ENCODE results near the gene MAPK4.

MAPK4 gene

DNA sequence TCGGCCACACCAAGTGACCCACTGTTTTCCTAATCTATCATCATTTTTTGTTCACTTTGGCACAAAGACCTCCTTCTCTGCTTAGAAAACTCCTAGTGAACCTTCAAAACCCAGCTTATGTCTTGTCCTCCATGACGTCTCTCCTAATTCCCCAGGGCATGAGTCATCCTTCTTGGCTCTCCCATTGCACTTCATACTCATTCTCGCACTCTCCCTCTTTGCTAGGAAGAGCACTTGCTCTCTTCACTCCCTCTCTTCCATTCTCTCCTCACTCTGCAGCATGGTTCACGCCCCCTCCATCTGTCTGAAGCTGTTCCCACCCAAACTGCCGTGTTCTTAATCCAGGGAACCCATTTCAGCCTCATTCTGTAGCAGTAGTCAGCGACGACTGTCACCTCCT, 156.0 kb downstream of the MAPK4 start:
- peak; percentile 5 to 49 for DNase-seq (ENCODE audit: low read depth in 2 of 2)
- no peak overlapping the region for H3K4me3 ChIP-seq (replicated peaks in 1 of 2; ENCODE audit: low read depth in 2 of 2, low read length in 2 of 2)
- TF ChIP-seq, protein P1, sequence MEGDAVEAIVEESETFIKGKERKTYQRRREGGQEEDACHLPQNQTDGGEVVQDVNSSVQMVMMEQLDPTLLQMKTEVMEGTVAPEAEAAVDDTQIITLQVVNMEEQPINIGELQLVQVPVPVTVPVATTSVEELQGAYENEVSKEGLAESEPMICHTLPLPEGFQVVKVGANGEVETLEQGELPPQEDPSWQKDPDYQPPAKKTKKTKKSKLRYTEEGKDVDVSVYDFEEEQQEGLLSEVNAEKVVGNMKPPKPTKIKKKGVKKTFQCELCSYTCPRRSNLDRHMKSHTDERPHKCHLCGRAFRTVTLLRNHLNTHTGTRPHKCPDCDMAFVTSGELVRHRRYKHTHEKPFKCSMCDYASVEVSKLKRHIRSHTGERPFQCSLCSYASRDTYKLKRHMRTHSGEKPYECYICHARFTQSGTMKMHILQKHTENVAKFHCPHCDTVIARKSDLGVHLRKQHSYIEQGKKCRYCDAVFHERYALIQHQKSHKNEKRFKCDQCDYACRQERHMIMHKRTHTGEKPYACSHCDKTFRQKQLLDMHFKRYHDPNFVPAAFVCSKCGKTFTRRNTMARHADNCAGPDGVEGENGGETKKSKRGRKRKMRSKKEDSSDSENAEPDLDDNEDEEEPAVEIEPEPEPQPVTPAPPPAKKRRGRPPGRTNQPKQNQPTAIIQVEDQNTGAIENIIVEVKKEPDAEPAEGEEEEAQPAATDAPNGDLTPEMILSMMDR (IDR thresholded peaks at IDR 0.05; ENCODE audit: low read depth, low read length), result no peak

DNA sequence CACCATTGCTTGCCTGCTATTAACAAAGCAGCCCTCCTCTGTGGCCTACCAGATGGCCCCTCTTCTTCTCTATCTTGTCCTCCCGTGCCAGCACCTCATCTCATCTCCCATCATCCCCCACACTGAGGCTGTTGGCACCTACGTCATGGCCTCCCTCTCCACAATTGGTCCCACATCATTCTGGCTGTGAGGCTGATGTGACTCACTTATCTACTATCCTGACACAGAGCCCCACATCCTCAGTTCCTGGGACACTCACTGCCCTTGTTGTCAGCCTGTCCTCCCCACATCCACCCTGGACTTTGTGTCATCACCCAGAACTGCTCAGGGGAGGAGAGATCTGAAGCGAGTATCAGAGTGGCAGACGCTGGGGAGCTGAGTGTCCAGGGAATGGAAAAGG, 157.0 kb downstream of the MAPK4 start:
- TF ChIP-seq, protein P1 (IDR thresholded peaks at IDR 0.05; ENCODE audit: low read depth, low read length), result no peak
- DNase-seq (ENCODE audit: low read depth in 2 of 2), result peak in 1 of 2 donors; percentile 1

DNA sequence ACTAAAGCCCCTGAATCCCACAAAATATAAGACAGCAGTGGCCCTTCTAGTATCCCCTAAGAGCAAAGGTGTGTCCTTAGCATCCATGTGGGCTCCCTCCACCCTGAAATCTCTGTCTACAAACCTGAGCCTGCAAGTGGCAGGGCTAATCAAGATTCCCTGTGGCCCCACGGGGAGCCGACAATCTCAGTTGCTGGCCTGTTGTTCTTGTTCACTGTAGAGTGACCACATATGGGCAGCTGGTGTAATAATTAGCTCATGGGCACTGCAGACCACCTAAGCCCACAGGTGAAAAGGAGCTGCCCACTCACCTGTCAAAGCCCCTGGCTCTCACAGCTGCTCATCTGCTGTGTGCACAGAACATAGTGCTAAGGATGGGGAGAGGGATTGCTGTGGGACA, 157.7 kb downstream of the MAPK4 start:
- TF ChIP-seq, protein P1 (IDR thresholded peaks at IDR 0.05; ENCODE audit: low read depth, low read length), result no peak
- no peak for DNase-seq (ENCODE audit: low read depth in 2 of 2)
- no peak overlapping the region for H3K4me3 ChIP-seq (replicated peaks in 1 of 2; ENCODE audit: low read depth in 2 of 2, low read length in 2 of 2)

More for the DNA sequence above, 157.0 kb downstream of the MAPK4 start:
- no peak overlapping the region for H3K4me3 ChIP-seq (replicated peaks in 1 of 2; ENCODE audit: low read depth in 2 of 2, low read length in 2 of 2)

DNA sequence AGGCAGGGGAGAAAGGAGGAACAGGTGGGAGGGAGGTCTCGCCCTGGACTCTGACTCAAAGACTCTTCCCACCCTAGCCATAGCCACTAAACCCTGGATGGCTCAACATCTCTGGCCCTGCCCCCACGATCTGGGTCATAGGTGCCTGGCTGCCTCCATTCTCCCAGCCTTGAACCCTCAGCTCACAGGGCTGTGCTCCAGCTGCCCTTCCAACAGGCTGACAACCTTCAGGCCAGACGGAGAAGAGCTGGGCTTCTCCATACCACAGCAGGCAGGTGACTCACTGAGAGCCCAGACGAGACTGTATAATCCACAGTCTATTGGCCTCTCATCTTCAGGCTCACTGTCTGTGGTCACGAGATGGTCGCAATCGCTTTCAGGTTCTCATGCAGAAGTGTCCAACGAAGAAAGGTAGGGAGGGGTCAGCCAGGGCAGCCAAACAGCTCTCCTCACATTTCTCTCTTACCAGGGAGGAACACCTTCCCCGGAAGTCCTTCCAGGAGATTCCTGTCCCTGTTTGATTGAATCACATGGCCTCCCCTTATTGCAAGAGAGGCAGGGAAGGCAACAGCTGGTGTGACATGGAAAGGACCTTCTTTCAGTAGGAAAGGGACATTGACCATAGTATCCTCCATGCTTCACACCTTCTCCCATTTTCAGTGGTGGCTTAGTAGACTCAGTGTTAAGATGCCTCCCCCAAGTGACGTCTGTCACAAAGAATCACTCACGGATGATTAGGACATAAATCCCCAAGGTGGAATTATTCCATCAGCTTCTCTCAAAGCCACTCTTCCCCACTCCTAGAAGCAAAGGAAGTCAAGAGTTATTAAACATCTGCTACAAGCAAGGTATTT, 159.8 kb downstream of the MAPK4 start:
- no peak overlapping the region for H3K4me3 ChIP-seq (replicated peaks in 1 of 2; ENCODE audit: low read depth in 2 of 2, low read length in 2 of 2)
- TF ChIP-seq, protein P1 (IDR thresholded peaks at IDR 0.05; ENCODE audit: low read depth, low read length), result no peak
- no peak for DNase-seq (ENCODE audit: low read depth in 2 of 2)

DNA sequence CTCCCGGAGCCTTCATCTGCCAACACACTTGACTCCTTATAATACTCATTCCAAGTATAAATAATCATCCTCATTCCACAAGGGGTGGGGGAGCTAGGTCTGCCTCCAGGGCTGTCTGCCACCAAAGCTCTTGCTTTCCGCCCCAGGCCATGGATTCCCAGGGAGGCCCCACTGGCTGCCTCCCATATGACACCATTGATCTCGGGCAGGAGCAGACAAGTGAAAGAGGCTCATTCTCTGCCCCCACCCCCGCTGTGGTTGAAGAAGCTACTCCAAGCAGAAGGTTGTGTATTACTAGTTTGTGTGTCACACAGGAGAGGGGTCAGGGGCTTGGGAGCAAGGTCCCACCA, 160.4 kb downstream of the MAPK4 start:
- H3K4me3 ChIP-seq (replicated peaks in 1 of 2; ENCODE audit: low read depth in 2 of 2, low read length in 2 of 2), result no peak overlapping the region
- DNase-seq (ENCODE audit: low read depth in 2 of 2), result no peak
- TF ChIP-seq, protein P1 (IDR thresholded peaks at IDR 0.05; ENCODE audit: low read depth, low read length), result no peak

DNA sequence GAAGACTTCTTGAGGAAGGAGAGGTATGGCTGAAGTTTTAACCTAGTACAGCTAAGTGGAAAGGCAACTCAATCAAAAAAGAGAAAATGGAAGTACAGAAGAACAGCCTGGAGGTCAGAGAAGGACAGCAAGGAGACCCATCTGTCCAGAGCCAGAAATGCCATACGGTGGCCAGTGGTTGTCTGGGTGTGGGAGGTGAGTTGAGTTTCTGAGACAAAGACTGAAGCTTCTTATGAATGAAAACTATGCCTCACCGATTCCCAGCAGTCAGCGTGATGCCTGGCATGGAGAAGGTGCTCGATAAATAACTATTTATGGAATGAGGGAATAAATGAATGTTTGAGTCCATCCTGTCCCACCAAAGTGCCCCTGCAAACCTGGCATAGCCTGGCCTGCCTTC, 161.1 kb downstream of the MAPK4 start:
- H3K4me3 ChIP-seq (replicated peaks in 1 of 2; ENCODE audit: low read depth in 2 of 2, low read length in 2 of 2), result no peak overlapping the region
- no peak for DNase-seq (ENCODE audit: low read depth in 2 of 2)
- TF ChIP-seq, protein P1 (IDR thresholded peaks at IDR 0.05; ENCODE audit: low read depth, low read length), result no peak

All from cardiac fibroblast (primary cell).